CD4-positive, alpha-beta T cell (primary cell): ENCODE data around the gene RAD51B. TPM values are rescaled to one million over a fixed set of nuclear protein-coding genes. Genes with fewer than 3 reads are reported as not detected.

Source experiments
- ATAC-seq: fragments of 200-7000 bp; cut with Tn5 transposase; one replicate; pipeline ENCODE4 v1.10.0; 2022; ENCODE audit warnings: mild to moderate bottlenecking; ENCODE audit not compliant: poor library complexity
- CTCF ChIA-PET: fragments of 350-600 bp; sonication (Branson Sonifier 250); formaldehyde crosslinking; loops from one replicate; lab custom pipeline; 2021; ENCODE audit warnings: antibody characterized with exemption, inconsistent platforms; lab: Charles Lee
- POLR2A ChIA-PET: fragments of 350-600 bp; sonication (Branson Sonifier 250); formaldehyde crosslinking; loops from one replicate; lab custom pipeline; 2021; ENCODE audit warnings: antibody characterized with exemption, inconsistent platforms; lab: Charles Lee
- DNase-seq, 14 experiments: peaks; one replicate each; pipeline ENCODE4 v3.0.0-alpha.2; 2013 to 2020; ENCODE audit warnings: mixed read lengths in 2 of 14
- H3K27ac ChIP-seq, 2 donors: one replicate each; pipeline versions ENCODE4 v1.5.1 to v1.7.0; 2013; ENCODE audit warnings: low read length in 2 of 2, low read depth in 1 of 2, mild to moderate bottlenecking in 1 of 2
- H3K27me3 ChIP-seq, 2 experiments: 1 replicate in 1 of 2; 2 replicates in 1 of 2; pipeline versions ENCODE4 v1.6.1 to v1.7.0; 2013; ENCODE audit warnings: low read length in 2 of 2, control low read depth in 1 of 2, mild to moderate bottlenecking in 1 of 2, moderate library complexity in 1 of 2; ENCODE audit not compliant: insufficient read depth in 2 of 2, control insufficient read depth in 1 of 2
- H3K36me3 ChIP-seq: one replicate; pipeline ENCODE4 v1.6.1; 2013; ENCODE audit warnings: low read length, control low read depth; ENCODE audit not compliant: insufficient read depth
- H3K4me1 ChIP-seq: one replicate; pipeline ENCODE4 v1.6.1; 2013; ENCODE audit warnings: low read length, control low read depth; ENCODE audit not compliant: insufficient read depth
- H3K4me3 ChIP-seq: one replicate; pipeline ENCODE4 v1.5.1; 2013; ENCODE audit warnings: mild to moderate bottlenecking, low read length, moderate library complexity
- H3K9me3 ChIP-seq, 2 experiments: 1 replicate in 1 of 2; 2 replicates in 1 of 2; pipeline versions ENCODE4 v1.6.1 to v1.7.0; 2013; ENCODE audit warnings: low read length in 2 of 2, mild to moderate bottlenecking in 2 of 2, control low read depth in 1 of 2, moderate library complexity in 1 of 2; ENCODE audit not compliant: control insufficient read depth in 1 of 2, insufficient read depth in 1 of 2
- H3K27ac Mint-ChIP-seq: one replicate; pipeline ENCODE4 v1.8.0; 2020; ENCODE audit warnings: mixed read lengths
- H3K27me3 Mint-ChIP-seq: one replicate; pipeline ENCODE4 v1.8.0; 2021; ENCODE audit warnings: mixed read lengths
- H3K36me3 Mint-ChIP-seq: one replicate; pipeline ENCODE4 v1.8.0; 2021; ENCODE audit warnings: low read depth, mixed read lengths
- H3K4me1 Mint-ChIP-seq: one replicate; pipeline ENCODE4 v1.8.0; 2021; ENCODE audit warnings: low read depth, mixed read lengths
- H3K4me3 Mint-ChIP-seq: one replicate; pipeline ENCODE4 v1.8.0; 2020; ENCODE audit warnings: mild to moderate bottlenecking, mixed read lengths
- H3K9me3 Mint-ChIP-seq: one replicate; pipeline ENCODE4 v1.8.0; 2020; ENCODE audit warnings: mixed read lengths
- CTCF ChIP-seq: fragments of 200-600 bp; IDR thresholded peaks from one replicate; pipeline ENCODE4 v1.8.0; 2022; ENCODE audit warnings: antibody characterized with exemption, mild to moderate bottlenecking
- intact Hi-C, 2 experiments: fragments of 100-400 bp; cut with DNase I in 1 of 2; cut with micrococcal nuclease in 1 of 2; formaldehyde crosslinking; loops; one replicate each; pipeline versions ENCODE4 v1.15.1 to v1.9.0; 2023 to 2025; cut with DNase I, micrococcal nuclease
- total RNA-seq, 174 experiments: library from RNA in 2 of 174; stranded (reverse) in 2 of 174; gene quantifications; one replicate each; pipeline ENCODE4 v1.2.3 and lab custom pipeline; 2021 to 2026

Gene RAD51B
- total RNA-seq, 2 experiments from 2014 or later = 18.4 to 20.0 TPM

GRCh38 chr14:68327231-68327630 lies 507.7 kb downstream of the RAD51B start:
- Mint-ChIP-seq H3K27me3 (no peaks in the 10 kb centered on the region), H3K36me3 (no peaks in the 10 kb centered on the region), H3K4me1 (no peaks in the 10 kb centered on the region), H3K27ac (no peak overlapping the region), H3K4me3 (no peak overlapping the region), H3K9me3 (no peaks in the 10 kb centered on the region)
- H3K4me3 ChIP-seq = no peak overlapping the region
- ChIA-PET POLR2A (no interaction called here), CTCF (no interaction called here)
- H3K4me1 ChIP-seq = no peaks in the 10 kb centered on the region
- no peak for TF ChIP-seq CTCF
- no peaks in the 10 kb centered on the region for H3K27me3 ChIP-seq
- no peaks in the 10 kb centered on the region for H3K9me3 ChIP-seq
- no peak for DNase-seq
- H3K27ac ChIP-seq = no peak overlapping the region
- no peaks in the 10 kb centered on the region for H3K36me3 ChIP-seq
- intact Hi-C loops = no loop called here
- no peak for ATAC-seq

- H3K36me3 Mint-ChIP-seq = no peaks in the 10 kb centered on the region
- no peak overlapping the region for H3K27ac Mint-ChIP-seq
- CTCF ChIA-PET = no interaction called here
Observed at GRCh38 chr14:68328509-68328908, 508.9 kb downstream of the RAD51B start.

GRCh38 chr14:68331426-68331825 lies 511.8 kb downstream of the RAD51B start:
- no peak for DNase-seq
- intact Hi-C loops = no loop called here
- no peak overlapping the region for H3K27ac ChIP-seq
- H3K9me3 Mint-ChIP-seq = no peaks in the 10 kb centered on the region
- no peaks in the 10 kb centered on the region for H3K36me3 Mint-ChIP-seq
- ChIA-PET CTCF (no interaction called here), POLR2A (no interaction called here)
- H3K4me1 ChIP-seq = no peaks in the 10 kb centered on the region
- no peaks in the 10 kb centered on the region for H3K9me3 ChIP-seq
- H3K4me3 Mint-ChIP-seq = no peak overlapping the region
- TF ChIP-seq CTCF = no peak
- H3K36me3 ChIP-seq = no peaks in the 10 kb centered on the region
- H3K4me3 ChIP-seq = no peak overlapping the region
- ATAC-seq = no peak
- H3K27me3 ChIP-seq = no peaks in the 10 kb centered on the region
- no peak overlapping the region for H3K27ac Mint-ChIP-seq
- H3K27me3 Mint-ChIP-seq = no peaks in the 10 kb centered on the region
- H3K4me1 Mint-ChIP-seq = no peaks in the 10 kb centered on the region

More at GRCh38 chr14:68328509-68328908, 508.9 kb downstream of the RAD51B start:
- Histone ChIP-seq H3K27ac (no peak overlapping the region), H3K9me3 (no peaks in the 10 kb centered on the region), H3K27me3 (no peaks in the 10 kb centered on the region), H3K4me1 (no peaks in the 10 kb centered on the region), H3K36me3 (no peaks in the 10 kb centered on the region), H3K4me3 (no peak overlapping the region)
- no peaks in the 10 kb centered on the region for H3K9me3 Mint-ChIP-seq
- H3K27me3 Mint-ChIP-seq = no peaks in the 10 kb centered on the region
- no peak overlapping the region for H3K4me3 Mint-ChIP-seq
- no peaks in the 10 kb centered on the region for H3K4me1 Mint-ChIP-seq
- ATAC-seq = no peak
- intact Hi-C loops = no loop called here
- TF ChIP-seq CTCF = no peak
- DNase-seq = no peak
- POLR2A ChIA-PET = no interaction called here
